Measurements from ENCODE around the gene POP7. TPM values are rescaled to one million over a fixed set of nuclear protein-coding genes. Genes with fewer than 3 reads are reported as not detected.

POP7 gene
- total and polyA plus RNA-seq, 4 donors, result 19.1 to 40.1 (median 33.8) TPM

GRCh38 chr7:100692578-100692961, 13.4 kb upstream of the POP7 start (continued):
- TF ChIP-seq ZBTB33 (IDR thresholded peaks at IDR 0.05) (no peak), JUND (IDR thresholded peaks at IDR 0.05) (no peak), RXRA (IDR thresholded peaks at IDR 0.05) (no peak), HNF4A (conservative IDR thresholded peaks at IDR 0.05) (no peak), HNF4G (IDR thresholded peaks at IDR 0.05) (no peak), MAX (IDR thresholded peaks at IDR 0.05) (no peak), TAF1 (conservative IDR thresholded peaks at IDR 0.05) (no peak)

- H3K4me1 ChIP-seq (ENCODE audit: control insufficient read depth in 4 of 4, insufficient read depth in 4 of 4, low read length in 3 of 4), result peaks cover 7 to 32% (median 21%) of the 10 kb centered on the region in 4 donors
- peak; percentile 39 for DNase-seq (ENCODE audit: low spot score)
- no peaks in the 10 kb centered on the region for H3K9me3 ChIP-seq (ENCODE audit: control insufficient read depth in 4 of 4, low read length in 3 of 4)
- peak overlapping the region in 1 of 2 donors; percentile 1 for H3K9ac ChIP-seq (ENCODE audit: low read depth in 1 of 2, low read length in 2 of 2)
- TF ChIP-seq RXRA (IDR thresholded peaks at IDR 0.05), result no peak
- TF ChIP-seq JUND (IDR thresholded peaks at IDR 0.05), result no peak
- no peak for TF ChIP-seq REST (IDR thresholded peaks at IDR 0.05)
- TF ChIP-seq FOXA1 (IDR thresholded peaks at IDR 0.05), result no peak
- TF ChIP-seq HNF4G (IDR thresholded peaks at IDR 0.05), result no peak
- TF ChIP-seq CTCF (IDR thresholded peaks at IDR 0.05; ENCODE audit: low read depth, low read length, missing input control), result no peak
- no peak for TF ChIP-seq MAX (IDR thresholded peaks at IDR 0.05)
- TF ChIP-seq ATF3 (IDR thresholded peaks at IDR 0.05), result no peak
- TF ChIP-seq ZBTB33 (IDR thresholded peaks at IDR 0.05), result no peak
- no peak for TF ChIP-seq GABPA (IDR thresholded peaks at IDR 0.05 in 1 of 2, conservative IDR thresholded peaks at IDR 0.05 in 1 of 2)
- no peak for TF ChIP-seq TAF1 (conservative IDR thresholded peaks at IDR 0.05)
- H3K27ac ChIP-seq (ENCODE audit: low read depth in 1 of 2, low read length in 2 of 2), result peak overlapping the region; percentile 2 to 63
- H3K4me3 ChIP-seq (ENCODE audit: low read depth in 1 of 3, low read length in 3 of 3), result peak overlapping the region; percentile 29 to 94 (median 56)
- no peaks in the 10 kb centered on the region for H3K27me3 ChIP-seq (ENCODE audit: control insufficient read depth in 4 of 4, insufficient read depth in 4 of 4, low read length in 3 of 4)
- H3K36me3 ChIP-seq (ENCODE audit: control insufficient read depth in 4 of 4, insufficient read depth in 3 of 4, low read depth in 1 of 4, low read length in 3 of 4), result peaks cover 0 to 3% (median 0%) of the 10 kb centered on the region in 4 donors
- WGBS, result under 1% methylated on average over 81 of the region's 81 CpGs
These were observed 12.4 kb upstream of the POP7 start for GRCh38 chr7:100693312-100694097.
